Astrocyte (in vitro differentiated cells and primary cell): Measurements from ENCODE around the gene COL15A1. TPM values are rescaled to one million over a fixed set of nuclear protein-coding genes. Genes with fewer than 3 reads are reported as not detected.

Experiments used
- DNase-seq: peaks from one replicate; pipeline ENCODE4 v3.0.0-alpha.2; 2010; ENCODE audit warnings: low read depth
- FAIRE-seq: peaks from 2 replicates; lab custom pipeline; 2011; peaks lifted over from hg19 to GRCh38; lab: Jason Lieb, UNC
- H2AFZ ChIP-seq: 2 replicates; pipeline ENCODE4 v1.6.0; 2012; ENCODE audit warnings: low read depth, low read length, inconsistent platforms
- H3K27ac ChIP-seq: 2 replicates; pipeline ENCODE4 v1.5.1; 2011; ENCODE audit warnings: low read depth, low read length, inconsistent platforms
- H3K27me3 ChIP-seq: 2 replicates; pipeline ENCODE4 v1.6.0; 2011; ENCODE audit warnings: low read length, inconsistent platforms; ENCODE audit not compliant: insufficient read depth
- H3K36me3 ChIP-seq: 2 replicates; pipeline ENCODE4 v1.5.1; 2011; ENCODE audit warnings: low read length, inconsistent platforms; ENCODE audit not compliant: insufficient read depth
- H3K4me1 ChIP-seq: 2 replicates; pipeline ENCODE4 v1.5.1; 2011; ENCODE audit warnings: low read length, inconsistent platforms; ENCODE audit not compliant: insufficient read depth
- H3K4me2 ChIP-seq: 2 replicates; pipeline ENCODE4 v1.6.0; 2012; ENCODE audit warnings: low read length, inconsistent platforms
- H3K4me3 ChIP-seq: 2 replicates; pipeline ENCODE4 v1.5.1; 2011; ENCODE audit warnings: low read depth, mild to moderate bottlenecking, low read length, inconsistent platforms; ENCODE audit not compliant: insufficient read depth
- H3K79me2 ChIP-seq: 2 replicates; pipeline ENCODE4 v1.6.0; 2012; ENCODE audit warnings: mild to moderate bottlenecking, low read length, inconsistent platforms; ENCODE audit not compliant: insufficient read depth
- H3K9ac ChIP-seq: 2 replicates; pipeline ENCODE4 v1.6.0; 2012; ENCODE audit warnings: mild to moderate bottlenecking, low read length, inconsistent platforms
- H3K9me3 ChIP-seq: 2 replicates; pipeline ENCODE4 v1.5.1; 2012; ENCODE audit warnings: low read depth, mild to moderate bottlenecking, low read length, inconsistent platforms; ENCODE audit not compliant: insufficient read depth
- H4K20me1 ChIP-seq: 2 replicates; pipeline ENCODE4 v1.6.0; 2012; ENCODE audit warnings: low read length, inconsistent platforms; ENCODE audit not compliant: insufficient read depth
- H3K27ac Mint-ChIP-seq: one replicate; pipeline ENCODE4 v1.8.0; 2021; ENCODE audit warnings: mild to moderate bottlenecking, mixed read lengths; ENCODE audit not compliant: unreplicated experiment
- H3K27me3 Mint-ChIP-seq: one replicate; pipeline ENCODE4 v1.8.0; 2021; ENCODE audit warnings: low read depth, mixed read lengths; ENCODE audit not compliant: unreplicated experiment
- H3K36me3 Mint-ChIP-seq: one replicate; pipeline ENCODE4 v1.8.0; 2021; ENCODE audit warnings: low read depth, mixed read lengths; ENCODE audit not compliant: unreplicated experiment
- H3K4me1 Mint-ChIP-seq: one replicate; pipeline ENCODE4 v1.8.0; 2021; ENCODE audit warnings: low read depth, mixed read lengths; ENCODE audit not compliant: unreplicated experiment
- H3K4me3 Mint-ChIP-seq: one replicate; pipeline ENCODE4 v1.8.0; 2021; ENCODE audit warnings: mild to moderate bottlenecking, moderate library complexity, mixed read lengths; ENCODE audit not compliant: unreplicated experiment
- H3K9me3 Mint-ChIP-seq: one replicate; pipeline ENCODE4 v1.8.0; 2021; ENCODE audit warnings: mild to moderate bottlenecking, mixed read lengths; ENCODE audit not compliant: unreplicated experiment
- EZH2 ChIP-seq: IDR thresholded peaks from 2 replicates; pipeline ENCODE4 v1.6.1; 2012; ENCODE audit warnings: mild to moderate bottlenecking, low read length, inconsistent platforms; ENCODE audit not compliant: insufficient read depth
- total RNA-seq: library from RNA; stranded (reverse); gene quantifications from 2 replicates; pipeline ENCODE4 v1.2.1, GENCODE V29; 2021
- TF ChIP-seq, protein P1 (sequence below): IDR thresholded peaks from 2 replicates; pipeline ENCODE4 v1.5.1; 2011; ENCODE audit warnings: low read depth, mild to moderate bottlenecking, inconsistent platforms, low read length, moderate library complexity; ENCODE audit not compliant: insufficient read depth

The COL15A1 gene
- total RNA-seq, 1 donor from 2014 or later, result 5.6 TPM

DNA sequence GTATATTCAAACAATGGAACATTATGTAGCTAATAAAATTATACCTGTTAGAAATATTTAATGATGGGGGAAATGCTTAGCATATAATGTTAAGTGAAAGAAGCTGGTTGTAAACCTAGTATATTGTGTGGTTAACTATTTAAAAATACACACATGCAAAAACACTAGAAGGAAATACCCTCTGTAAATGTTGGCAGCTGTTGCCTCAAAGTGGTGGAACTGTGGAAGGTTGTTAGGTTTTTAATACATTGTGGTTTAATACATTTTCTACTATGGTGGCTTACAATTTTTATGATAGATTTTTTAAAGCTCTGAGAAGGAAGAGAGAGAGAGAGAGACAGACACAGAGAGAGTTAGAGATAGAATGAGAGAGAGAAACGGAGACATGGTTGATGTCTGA is 74.9 kb downstream of the COL15A1 start:
- DNase-seq, result no peak
- H2AFZ ChIP-seq, result no peak overlapping the region
- peaks cover 19% of the 10 kb centered on the region for H3K4me1 ChIP-seq
- Mint-ChIP-seq H3K4me3 (no peak overlapping the region), H3K4me1 (peaks cover 31% of the 10 kb centered on the region), H3K36me3 (peaks cover 5% of the 10 kb centered on the region), H3K27ac (peak overlapping the region; percentile 96), H3K9me3 (peaks cover 15% of the 10 kb centered on the region), H3K27me3 (peaks cover 14% of the 10 kb centered on the region)
- H4K20me1 ChIP-seq, result no peaks in the 10 kb centered on the region
- peak overlapping the region; percentile 91 for H3K27ac ChIP-seq
- no peak for TF ChIP-seq EZH2
- TF ChIP-seq, protein P1, sequence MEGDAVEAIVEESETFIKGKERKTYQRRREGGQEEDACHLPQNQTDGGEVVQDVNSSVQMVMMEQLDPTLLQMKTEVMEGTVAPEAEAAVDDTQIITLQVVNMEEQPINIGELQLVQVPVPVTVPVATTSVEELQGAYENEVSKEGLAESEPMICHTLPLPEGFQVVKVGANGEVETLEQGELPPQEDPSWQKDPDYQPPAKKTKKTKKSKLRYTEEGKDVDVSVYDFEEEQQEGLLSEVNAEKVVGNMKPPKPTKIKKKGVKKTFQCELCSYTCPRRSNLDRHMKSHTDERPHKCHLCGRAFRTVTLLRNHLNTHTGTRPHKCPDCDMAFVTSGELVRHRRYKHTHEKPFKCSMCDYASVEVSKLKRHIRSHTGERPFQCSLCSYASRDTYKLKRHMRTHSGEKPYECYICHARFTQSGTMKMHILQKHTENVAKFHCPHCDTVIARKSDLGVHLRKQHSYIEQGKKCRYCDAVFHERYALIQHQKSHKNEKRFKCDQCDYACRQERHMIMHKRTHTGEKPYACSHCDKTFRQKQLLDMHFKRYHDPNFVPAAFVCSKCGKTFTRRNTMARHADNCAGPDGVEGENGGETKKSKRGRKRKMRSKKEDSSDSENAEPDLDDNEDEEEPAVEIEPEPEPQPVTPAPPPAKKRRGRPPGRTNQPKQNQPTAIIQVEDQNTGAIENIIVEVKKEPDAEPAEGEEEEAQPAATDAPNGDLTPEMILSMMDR, result no peak
- peak overlapping the region; percentile 54 for H3K4me2 ChIP-seq
- no peak overlapping the region for H3K4me3 ChIP-seq
- no peaks in the 10 kb centered on the region for H3K9me3 ChIP-seq
- no peaks in the 10 kb centered on the region for H3K79me2 ChIP-seq
- peak overlapping the region; percentile 59 for H3K9ac ChIP-seq
- no peaks in the 10 kb centered on the region for H3K27me3 ChIP-seq
- FAIRE-seq, result no peak
- no peaks in the 10 kb centered on the region for H3K36me3 ChIP-seq

- peak overlapping the region; percentile 96 for H3K27ac Mint-ChIP-seq
- H3K27ac ChIP-seq, result peak overlapping the region; percentile 91
Measured at GRCh38 chr9:99019510-99020331, 76.0 kb downstream of the COL15A1 start.

More at GRCh38 chr9:99019510-99020331, 76.0 kb downstream of the COL15A1 start:
- DNase-seq (peak; percentile 99), FAIRE-seq (peak; percentile 95)
- Histone ChIP-seq H3K9me3 (no peaks in the 10 kb centered on the region), H3K27me3 (no peaks in the 10 kb centered on the region), H3K4me2 (peak overlapping the region; percentile 54), H2AFZ (no peak overlapping the region), H3K4me3 (no peak overlapping the region), H3K79me2 (no peaks in the 10 kb centered on the region), H3K4me1 (peaks cover 19% of the 10 kb centered on the region), H3K9ac (peak overlapping the region; percentile 61), H4K20me1 (no peaks in the 10 kb centered on the region), H3K36me3 (no peaks in the 10 kb centered on the region)
- no peak overlapping the region for H3K4me3 Mint-ChIP-seq
- peaks cover 35% of the 10 kb centered on the region for H3K4me1 Mint-ChIP-seq
- peaks cover 12% of the 10 kb centered on the region for H3K9me3 Mint-ChIP-seq
- H3K36me3 Mint-ChIP-seq, result peaks cover 5% of the 10 kb centered on the region
- TF ChIP-seq, protein P1, result no peak
- no peak for TF ChIP-seq EZH2
- H3K27me3 Mint-ChIP-seq, result peaks cover 9% of the 10 kb centered on the region
